Measurements from ENCODE around the gene SPATA20. TPM values are rescaled to one million over a fixed set of nuclear protein-coding genes. Genes with fewer than 3 reads are reported as not detected.

Gene SPATA20
- total RNA-seq, 1 donor from 2014 or later: 71.7 TPM

DNA sequence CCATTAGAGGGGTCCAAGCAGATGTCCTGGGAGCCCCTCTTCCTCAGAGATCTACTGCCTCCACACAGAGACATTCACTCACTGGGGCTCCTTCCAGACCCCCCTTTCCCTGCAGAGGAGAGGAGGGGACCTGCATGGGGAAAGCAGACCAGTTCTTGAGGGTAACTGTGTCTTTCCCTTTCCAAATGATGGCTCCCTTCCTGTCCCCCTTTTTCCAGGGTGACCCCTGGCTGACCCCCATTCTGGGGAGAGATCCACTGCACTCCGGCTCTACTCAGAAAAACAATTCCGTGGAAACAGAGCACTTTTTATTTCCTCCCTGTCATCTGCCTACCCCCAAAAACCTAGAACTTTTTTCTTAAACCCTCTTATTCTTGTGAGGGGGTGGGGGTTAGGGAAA, 19.9 kb downstream of the SPATA20 start:
- H3K9me3 Mint-ChIP-seq: no peaks in the 10 kb centered on the region
- no peak overlapping the region for H3K4me3 Mint-ChIP-seq
- H3K4me1 Mint-ChIP-seq: peaks cover 57% of the 10 kb centered on the region
- H3K36me3 Mint-ChIP-seq: no peaks in the 10 kb centered on the region
- TF ChIP-seq, protein P1, sequence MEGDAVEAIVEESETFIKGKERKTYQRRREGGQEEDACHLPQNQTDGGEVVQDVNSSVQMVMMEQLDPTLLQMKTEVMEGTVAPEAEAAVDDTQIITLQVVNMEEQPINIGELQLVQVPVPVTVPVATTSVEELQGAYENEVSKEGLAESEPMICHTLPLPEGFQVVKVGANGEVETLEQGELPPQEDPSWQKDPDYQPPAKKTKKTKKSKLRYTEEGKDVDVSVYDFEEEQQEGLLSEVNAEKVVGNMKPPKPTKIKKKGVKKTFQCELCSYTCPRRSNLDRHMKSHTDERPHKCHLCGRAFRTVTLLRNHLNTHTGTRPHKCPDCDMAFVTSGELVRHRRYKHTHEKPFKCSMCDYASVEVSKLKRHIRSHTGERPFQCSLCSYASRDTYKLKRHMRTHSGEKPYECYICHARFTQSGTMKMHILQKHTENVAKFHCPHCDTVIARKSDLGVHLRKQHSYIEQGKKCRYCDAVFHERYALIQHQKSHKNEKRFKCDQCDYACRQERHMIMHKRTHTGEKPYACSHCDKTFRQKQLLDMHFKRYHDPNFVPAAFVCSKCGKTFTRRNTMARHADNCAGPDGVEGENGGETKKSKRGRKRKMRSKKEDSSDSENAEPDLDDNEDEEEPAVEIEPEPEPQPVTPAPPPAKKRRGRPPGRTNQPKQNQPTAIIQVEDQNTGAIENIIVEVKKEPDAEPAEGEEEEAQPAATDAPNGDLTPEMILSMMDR (IDR thresholded peaks at IDR 0.05; ENCODE audit: unreplicated experiment): no peak
- H3K27me3 Mint-ChIP-seq (ENCODE audit: low read depth): peaks cover 59% of the 10 kb centered on the region
- peak overlapping the region; percentile 37 for H3K27ac Mint-ChIP-seq
- DNase-seq (ENCODE audit: low spot score in 2 of 2, unreplicated experiment in 2 of 2): no peak

DNA sequence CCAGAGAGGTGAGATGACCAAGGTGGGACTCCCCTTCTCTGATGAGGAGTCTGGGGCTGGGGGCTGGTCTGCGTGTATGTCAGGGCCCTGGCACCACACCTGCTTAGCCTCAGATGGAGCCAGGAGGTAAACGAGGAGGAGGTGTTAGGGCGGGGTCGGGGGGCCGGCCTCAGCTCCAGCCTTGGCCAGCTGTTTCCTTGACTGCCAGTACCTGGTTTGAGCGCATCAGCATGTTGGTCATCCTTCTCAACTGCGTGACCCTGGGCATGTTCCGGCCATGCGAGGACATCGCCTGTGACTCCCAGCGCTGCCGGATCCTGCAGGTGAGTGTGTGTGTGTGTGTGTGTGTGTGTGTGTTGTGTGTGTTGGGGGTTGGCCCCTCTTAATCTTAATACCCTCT, 21.7 kb downstream of the SPATA20 start:
- H3K36me3 Mint-ChIP-seq: peaks cover 1% of the 10 kb centered on the region
- DNase-seq (ENCODE audit: low spot score in 2 of 2, unreplicated experiment in 2 of 2): no peak
- peaks cover 51% of the 10 kb centered on the region for H3K4me1 Mint-ChIP-seq
- no peak overlapping the region for H3K4me3 Mint-ChIP-seq
- H3K27ac Mint-ChIP-seq: no peak overlapping the region
- TF ChIP-seq, protein P1 (IDR thresholded peaks at IDR 0.05; ENCODE audit: unreplicated experiment): no peak
- H3K27me3 Mint-ChIP-seq (ENCODE audit: low read depth): peaks cover 42% of the 10 kb centered on the region
- no peaks in the 10 kb centered on the region for H3K9me3 Mint-ChIP-seq

DNA sequence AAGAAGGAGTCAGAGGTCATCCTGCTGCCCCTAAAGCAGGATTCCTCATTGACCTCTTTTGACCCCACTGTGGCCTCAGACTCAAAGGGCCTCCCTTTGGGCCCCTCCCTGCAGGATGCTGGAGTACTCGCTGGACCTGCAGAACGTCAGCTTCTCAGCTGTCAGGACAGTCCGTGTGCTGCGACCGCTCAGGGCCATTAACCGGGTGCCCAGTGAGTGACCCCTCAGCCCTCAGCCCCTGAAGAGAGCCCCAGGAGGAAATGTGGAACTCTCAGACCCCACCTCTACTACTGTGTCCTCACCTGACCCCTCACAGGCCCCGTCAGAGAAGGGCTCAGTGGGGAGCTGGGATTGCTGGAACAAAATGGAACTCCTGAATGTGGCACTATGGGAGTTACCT, 22.6 kb downstream of the SPATA20 start:
- DNase-seq (ENCODE audit: low spot score in 2 of 2, unreplicated experiment in 2 of 2): no peak
- TF ChIP-seq, protein P1 (IDR thresholded peaks at IDR 0.05; ENCODE audit: unreplicated experiment): no peak
- H3K36me3 Mint-ChIP-seq: peaks cover 1% of the 10 kb centered on the region
- peaks cover 33% of the 10 kb centered on the region for H3K27me3 Mint-ChIP-seq (ENCODE audit: low read depth)
- peaks cover 45% of the 10 kb centered on the region for H3K4me1 Mint-ChIP-seq
- no peak overlapping the region for H3K4me3 Mint-ChIP-seq
- H3K9me3 Mint-ChIP-seq: no peaks in the 10 kb centered on the region
- no peak overlapping the region for H3K27ac Mint-ChIP-seq

DNA sequence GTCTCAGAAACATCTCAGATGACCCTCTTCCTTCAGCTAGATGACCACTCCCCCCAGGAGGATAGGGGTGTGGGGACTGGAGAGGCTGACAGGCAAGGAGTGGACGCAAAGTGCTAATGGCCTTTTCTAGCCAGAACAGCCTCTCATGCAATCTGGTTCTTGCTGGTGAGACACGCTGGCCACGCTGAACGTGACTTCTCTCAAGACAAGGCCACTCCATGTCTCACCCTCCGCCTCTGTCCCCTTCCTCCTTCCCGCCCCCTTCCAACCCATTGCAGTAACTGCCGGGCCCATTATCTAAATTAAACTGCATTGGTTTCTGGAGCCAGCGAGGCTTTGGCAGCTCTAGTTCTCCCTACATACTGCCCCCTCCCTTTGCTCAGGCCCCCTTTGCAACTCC, 23.1 kb downstream of the SPATA20 start:
- Mint-ChIP-seq H3K9me3 (no peaks in the 10 kb centered on the region), H3K36me3 (peaks cover 1% of the 10 kb centered on the region), H3K4me1 (peaks cover 43% of the 10 kb centered on the region), H3K27me3 (ENCODE audit: low read depth) (peaks cover 29% of the 10 kb centered on the region), H3K4me3 (no peak overlapping the region), H3K27ac (no peak overlapping the region)
- TF ChIP-seq, protein P1 (IDR thresholded peaks at IDR 0.05; ENCODE audit: unreplicated experiment): no peak
- DNase-seq (ENCODE audit: low spot score in 2 of 2, unreplicated experiment in 2 of 2): no peak

DNA sequence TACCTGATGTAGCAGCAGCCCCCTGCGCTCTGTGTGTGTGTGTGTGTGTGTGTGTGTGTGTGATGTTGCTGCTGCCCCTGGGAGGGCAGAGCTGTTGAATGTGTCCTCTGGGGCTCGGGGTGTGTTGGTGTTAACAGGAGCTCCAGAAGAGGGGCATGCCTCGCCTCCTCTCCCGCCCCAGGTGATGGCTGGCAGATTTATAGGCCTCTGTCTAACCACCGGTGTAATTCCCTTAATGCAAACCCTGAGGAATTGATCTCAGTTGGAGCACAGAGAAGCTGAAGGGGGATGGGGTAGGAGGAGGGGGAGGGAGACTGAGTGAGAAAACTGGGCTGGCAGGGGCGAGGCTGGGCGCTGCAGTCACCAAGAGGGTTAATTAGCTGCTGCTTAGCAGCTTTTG, 23.6 kb downstream of the SPATA20 start:
- peaks cover 39% of the 10 kb centered on the region for H3K4me1 Mint-ChIP-seq

More for the DNA sequence above, 23.6 kb downstream of the SPATA20 start:
- peaks cover 25% of the 10 kb centered on the region for H3K27me3 Mint-ChIP-seq (ENCODE audit: low read depth)
- H3K27ac Mint-ChIP-seq: no peak overlapping the region
- peaks cover 1% of the 10 kb centered on the region for H3K36me3 Mint-ChIP-seq
- TF ChIP-seq, protein P1 (IDR thresholded peaks at IDR 0.05; ENCODE audit: unreplicated experiment): no peak
- no peaks in the 10 kb centered on the region for H3K9me3 Mint-ChIP-seq
- no peak for DNase-seq (ENCODE audit: low spot score in 2 of 2, unreplicated experiment in 2 of 2)
- H3K4me3 Mint-ChIP-seq: no peak overlapping the region

Measured in mesothelial cell of epicardium (in vitro differentiated cells).